ENCODE measurements around the gene MLST8.

DNA sequence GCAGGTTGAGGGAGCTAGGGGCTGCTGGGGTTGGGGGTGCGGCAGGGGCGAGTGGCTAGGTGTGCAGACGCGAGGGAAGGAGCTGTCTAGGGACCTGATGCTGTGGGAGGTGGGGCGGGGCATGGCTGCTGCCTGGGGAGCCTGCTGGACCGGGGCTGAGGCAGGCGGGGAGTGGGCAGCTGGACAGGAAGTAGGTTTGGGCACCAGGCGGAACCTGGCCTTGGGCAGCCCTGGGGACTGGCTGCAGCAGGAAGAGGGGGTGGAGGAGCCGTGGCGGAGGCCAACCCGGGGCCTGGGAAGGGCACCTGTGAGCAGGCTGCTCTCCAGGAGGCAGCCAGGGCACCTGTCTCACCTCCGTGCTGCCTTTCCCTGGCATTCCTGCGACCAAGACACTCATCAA, 25.1 kb downstream of the MLST8 start:
- no peak for TF ChIP-seq POLR2A (IDR thresholded peaks at IDR 0.05)
- TF ChIP-seq, protein P1, sequence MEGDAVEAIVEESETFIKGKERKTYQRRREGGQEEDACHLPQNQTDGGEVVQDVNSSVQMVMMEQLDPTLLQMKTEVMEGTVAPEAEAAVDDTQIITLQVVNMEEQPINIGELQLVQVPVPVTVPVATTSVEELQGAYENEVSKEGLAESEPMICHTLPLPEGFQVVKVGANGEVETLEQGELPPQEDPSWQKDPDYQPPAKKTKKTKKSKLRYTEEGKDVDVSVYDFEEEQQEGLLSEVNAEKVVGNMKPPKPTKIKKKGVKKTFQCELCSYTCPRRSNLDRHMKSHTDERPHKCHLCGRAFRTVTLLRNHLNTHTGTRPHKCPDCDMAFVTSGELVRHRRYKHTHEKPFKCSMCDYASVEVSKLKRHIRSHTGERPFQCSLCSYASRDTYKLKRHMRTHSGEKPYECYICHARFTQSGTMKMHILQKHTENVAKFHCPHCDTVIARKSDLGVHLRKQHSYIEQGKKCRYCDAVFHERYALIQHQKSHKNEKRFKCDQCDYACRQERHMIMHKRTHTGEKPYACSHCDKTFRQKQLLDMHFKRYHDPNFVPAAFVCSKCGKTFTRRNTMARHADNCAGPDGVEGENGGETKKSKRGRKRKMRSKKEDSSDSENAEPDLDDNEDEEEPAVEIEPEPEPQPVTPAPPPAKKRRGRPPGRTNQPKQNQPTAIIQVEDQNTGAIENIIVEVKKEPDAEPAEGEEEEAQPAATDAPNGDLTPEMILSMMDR (IDR thresholded peaks at IDR 0.05), result no peak

Data from ovary (tissue), 3 donors.